ENCODE data around the gene GATA1.

Gene GATA1

GRCh38 chrX:48786341-48786800 is at the start of gene GATA1:
TSS of gene GATA1 (plus strand) at chrX:48786590. CDS start at chrX:48791110, 4,520 bp downstream.
- no peak for DNase-seq

GRCh38 chrX:48736878-48737212 is 49.5 kb upstream of the GATA1 start:
- DNase-seq, result no peak

DNA sequence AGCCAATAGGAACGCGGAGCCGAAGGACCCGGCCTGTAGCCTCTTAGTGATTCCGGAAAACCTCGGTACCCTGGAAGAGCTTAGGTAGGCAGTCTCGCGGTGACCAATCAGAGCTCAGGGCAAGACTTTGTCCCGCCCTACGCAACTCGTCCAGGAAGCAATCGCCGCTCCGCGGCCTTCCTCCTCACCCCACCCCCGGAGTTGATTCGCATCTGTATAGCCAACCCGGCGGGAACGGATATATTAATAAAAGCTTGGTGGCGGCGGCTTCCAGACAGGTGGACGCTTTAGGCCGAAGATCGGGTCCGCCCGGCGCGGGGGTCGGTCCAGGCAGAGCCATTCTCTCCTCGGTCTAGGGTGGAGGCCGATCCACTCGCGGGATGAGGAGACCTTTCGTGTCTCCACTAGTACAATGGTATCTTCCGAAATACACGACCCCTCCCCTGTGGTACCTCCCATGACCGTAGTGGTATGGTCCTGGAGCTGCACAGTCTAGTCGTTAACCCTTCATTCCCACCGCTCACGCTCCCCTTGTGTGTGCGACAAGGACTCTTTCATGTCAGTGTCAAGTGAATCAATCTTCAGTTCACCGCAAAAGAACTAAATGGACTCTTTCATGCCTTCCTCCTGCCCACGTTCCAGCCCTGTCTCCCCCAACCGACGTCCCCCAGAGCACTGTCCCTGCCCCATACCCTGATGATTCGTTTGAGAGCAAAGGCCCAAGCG is 49.0 kb upstream of the GATA1 start:
- DNase-seq, result peak; percentile 96 to 99

- no peak for DNase-seq
Observed at GRCh38 chrX:48737940-48738339, 48.5 kb upstream of the GATA1 start.

DNA sequence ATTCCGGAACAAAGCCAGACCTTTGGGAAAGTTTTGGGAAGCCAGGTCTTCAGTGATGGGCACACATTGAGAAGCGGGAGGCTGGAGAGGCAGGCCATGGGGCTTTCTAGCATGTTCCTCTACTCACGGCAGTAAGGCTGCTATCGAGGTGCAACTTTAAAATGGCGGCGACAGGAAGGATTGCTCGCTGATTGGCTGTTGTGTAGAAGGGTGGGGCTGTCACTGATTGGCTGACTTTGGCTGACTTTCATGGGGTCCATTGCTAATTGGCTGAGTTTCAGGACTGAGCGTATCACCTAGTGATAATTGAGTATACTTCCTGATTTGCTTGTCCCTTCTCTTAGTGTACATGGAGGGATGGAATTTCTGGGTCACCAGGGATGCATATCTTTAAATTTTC is 44.6 kb upstream of the GATA1 start:
- DNase-seq, result no peak

GRCh38 chrX:48745222-48745621 is 41.2 kb upstream of the GATA1 start:
- DNase-seq, result no peak

DNA sequence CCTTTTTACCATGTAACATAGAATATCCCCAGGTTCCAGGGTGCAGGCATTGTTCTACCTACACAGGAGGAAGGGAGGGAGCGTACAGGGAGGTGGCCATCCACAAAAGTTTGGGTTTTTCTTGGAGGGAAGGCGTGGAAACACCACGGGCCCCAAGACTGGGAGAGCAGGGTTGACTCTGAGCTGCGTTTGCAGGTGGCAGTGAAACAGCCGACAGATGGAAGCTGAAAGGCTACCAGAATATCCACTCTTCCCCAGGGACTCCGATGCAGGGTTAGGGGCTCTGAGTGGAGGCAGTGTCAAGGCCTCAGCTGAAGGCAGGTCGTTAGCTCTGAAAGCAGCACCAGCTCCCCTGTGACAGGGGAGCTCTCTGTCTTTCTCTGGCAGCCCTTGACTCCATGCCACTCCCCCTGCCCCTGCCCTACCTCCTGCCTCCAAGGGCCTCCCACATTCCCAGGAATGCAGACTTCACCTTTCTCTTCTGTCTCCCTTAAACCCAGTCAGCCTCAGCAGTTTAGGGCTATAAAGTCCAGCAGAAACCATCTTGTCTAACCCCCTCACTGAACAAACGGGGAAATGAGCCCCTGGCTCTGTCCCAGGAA is 38.9 kb upstream of the GATA1 start:
- DNase-seq, result no peak

- DNase-seq, result no peak
Observed at GRCh38 chrX:48749182-48749581, 37.2 kb upstream of the GATA1 start.

- no peak for DNase-seq
Observed at GRCh38 chrX:48751343-48751742, 35.0 kb upstream of the GATA1 start.

- DNase-seq, result no peak
Observed at GRCh38 chrX:48752498-48752897, 33.9 kb upstream of the GATA1 start.

DNA sequence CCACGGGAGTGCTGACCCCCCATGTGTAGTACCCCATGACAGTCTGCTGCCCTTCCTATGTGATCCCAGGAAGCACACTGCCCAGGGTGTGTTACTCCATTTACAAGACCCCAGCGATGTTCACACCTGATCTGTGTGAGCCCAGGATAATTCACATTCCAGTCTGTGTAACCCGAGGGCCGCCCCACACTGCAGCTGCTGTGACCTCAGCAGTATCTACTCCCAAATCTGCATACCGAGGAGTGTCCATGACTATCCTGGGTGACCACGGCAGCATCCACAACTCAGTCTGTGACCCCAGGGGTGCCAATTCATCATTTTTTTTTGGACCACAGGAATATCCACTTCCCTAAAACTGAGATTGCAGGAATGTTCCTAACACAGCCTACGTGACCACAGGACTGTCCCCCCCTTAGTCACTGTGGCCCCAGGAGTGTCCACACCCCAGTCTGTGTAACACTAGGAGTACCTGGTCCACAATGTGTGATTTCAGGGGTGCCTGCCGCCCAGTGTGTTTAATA is 32.6 kb upstream of the GATA1 start:
- DNase-seq, result no peak

DNA sequence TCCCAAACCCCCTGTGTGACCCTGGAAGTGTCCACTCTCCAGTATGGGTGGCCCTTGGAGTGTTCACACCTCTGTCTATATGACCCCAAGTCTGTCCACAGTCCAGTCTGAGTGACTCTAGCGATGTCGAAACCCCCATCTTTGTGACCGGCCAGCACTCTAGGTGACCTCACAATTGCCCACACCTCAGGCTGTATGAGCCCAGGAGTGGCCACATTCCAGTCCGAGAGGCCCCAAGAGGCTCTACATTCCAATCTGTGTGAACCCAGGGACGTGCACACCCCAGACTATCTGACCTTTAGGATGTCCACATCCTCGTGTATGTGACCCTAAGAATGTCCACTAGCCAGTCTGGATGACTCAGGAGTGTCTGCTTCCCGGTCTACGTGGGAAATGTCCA is 32.2 kb upstream of the GATA1 start:
- no peak for DNase-seq

GRCh38 chrX:48761674-48762471 is 24.5 kb upstream of the GATA1 start, which contains the start of gene GLOD5:
TSS of gene GLOD5 (plus strand) at chrX:48761747. CDS start at chrX:48761791, 44 bp downstream.
- DNase-seq, result peak; percentile 62 to 65

DNA sequence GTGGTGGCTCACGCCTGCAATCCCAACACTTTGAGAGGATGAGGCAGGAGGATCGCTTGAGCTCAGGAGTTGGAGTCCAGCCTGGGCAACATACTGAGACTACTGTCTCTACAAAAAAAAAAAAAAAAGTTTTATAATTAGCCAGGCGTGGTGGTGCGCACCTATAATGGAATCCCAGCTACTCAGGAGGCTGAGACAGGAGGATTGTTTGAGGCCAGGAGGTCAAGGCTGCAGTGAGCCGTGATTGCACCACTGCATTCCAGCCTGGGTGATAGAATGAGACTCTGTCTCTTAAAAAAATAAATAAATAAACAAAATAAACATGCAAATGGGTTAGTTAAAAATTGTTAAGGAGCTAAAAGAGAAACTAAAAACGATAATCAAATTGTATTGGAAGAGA is 17.2 kb upstream of the GATA1 start:
- no peak for DNase-seq

- DNase-seq, result no peak
Observed at GRCh38 chrX:48770296-48770695, 16.1 kb upstream of the GATA1 start.

GRCh38 chrX:48772602-48773001 is 13.8 kb upstream of the GATA1 start:
- DNase-seq, result no peak

DNA sequence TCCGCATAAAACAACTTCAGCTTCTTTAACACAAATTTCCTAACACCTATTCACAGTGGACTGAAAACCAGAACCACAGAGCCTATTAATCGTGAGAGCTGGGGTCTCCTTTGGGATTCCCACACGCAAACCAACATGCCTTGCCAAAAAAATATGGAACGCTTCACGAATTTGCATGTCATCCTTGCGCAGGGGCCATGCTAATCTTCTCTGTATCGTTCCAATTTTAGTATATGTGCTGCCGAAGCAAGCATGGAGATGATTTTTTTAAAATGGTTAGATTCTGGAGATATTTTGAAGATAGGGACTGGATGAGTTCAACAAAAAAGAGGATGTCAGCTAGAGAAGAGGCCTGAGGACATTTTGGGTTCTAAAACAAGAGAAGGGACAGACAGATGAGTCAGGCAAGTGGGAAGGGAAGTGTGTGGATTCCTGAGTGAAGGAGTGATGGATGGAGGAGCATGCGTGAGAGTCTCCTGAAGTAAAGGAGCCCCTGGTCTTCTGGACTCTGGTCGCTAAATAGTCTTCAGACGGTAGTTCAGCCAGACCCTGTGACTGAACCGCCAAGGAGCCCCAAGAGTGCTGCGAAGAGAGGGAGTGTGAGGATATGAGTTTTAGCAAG is 9.5 kb upstream of the GATA1 start:
- DNase-seq, result no peak

DNA sequence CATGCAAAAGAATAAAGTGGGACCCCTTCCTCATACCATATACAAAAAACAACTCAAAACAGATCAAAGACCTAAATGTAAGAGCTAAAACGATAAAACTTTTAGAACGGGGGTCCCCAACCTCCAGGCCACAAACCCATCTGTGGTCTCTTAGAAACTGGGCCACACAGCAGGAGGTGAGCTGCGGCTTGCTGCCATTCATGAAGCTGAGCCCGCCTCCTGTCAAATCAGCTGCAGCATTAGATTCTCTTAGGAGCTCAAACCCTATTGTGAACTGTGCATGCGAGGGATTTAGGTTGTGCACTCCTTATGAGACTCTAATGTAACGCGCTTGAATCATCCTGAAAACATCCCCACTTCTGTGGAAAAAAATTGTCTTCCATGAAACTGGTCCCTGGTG is 7.0 kb upstream of the GATA1 start:
- DNase-seq, result no peak

DNA sequence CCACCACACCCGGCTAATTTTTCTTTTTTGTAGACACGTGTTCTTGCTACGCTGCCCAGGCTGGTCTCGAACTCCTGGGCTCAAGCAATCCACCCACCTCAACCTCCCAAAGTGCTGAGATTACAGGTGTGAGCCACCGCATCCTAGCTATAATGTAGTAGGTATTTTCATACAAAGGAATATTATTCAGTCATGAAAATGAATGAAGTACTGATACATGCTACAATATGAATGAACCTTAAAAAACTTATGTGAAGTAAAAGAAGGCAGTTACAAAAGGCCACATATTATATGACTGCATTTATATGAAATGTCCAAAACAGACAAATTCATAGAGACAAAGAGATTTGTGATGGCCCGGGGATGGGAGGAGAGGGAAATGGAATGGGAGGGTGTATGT is 4.7 kb upstream of the GATA1 start:
- no peak for DNase-seq

DNA sequence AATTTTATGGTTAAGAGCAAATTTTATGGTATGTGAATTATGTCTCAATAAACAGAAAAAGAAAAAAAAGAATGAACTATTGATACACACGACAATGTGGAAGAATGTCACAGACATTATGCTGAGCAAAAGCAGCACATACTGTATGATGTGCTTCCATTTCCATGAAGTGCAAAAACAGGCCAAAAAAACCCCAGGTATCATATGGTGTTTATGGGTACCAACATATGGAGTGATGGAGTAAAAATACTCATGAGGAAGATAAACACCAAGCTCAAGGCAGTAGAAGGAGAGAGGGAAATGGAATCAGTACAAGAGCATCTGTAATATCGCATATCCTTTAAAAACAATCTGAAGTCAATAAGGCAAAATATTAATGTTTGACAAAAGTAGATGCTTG is 4.2 kb upstream of the GATA1 start:
- DNase-seq, result no peak

GRCh38 chrX:48782795-48783194 is 3.6 kb upstream of the GATA1 start:
- no peak for DNase-seq

- DNase-seq, result no peak
Observed at GRCh38 chrX:48784726-48785125, 1.7 kb upstream of the GATA1 start.

DNA sequence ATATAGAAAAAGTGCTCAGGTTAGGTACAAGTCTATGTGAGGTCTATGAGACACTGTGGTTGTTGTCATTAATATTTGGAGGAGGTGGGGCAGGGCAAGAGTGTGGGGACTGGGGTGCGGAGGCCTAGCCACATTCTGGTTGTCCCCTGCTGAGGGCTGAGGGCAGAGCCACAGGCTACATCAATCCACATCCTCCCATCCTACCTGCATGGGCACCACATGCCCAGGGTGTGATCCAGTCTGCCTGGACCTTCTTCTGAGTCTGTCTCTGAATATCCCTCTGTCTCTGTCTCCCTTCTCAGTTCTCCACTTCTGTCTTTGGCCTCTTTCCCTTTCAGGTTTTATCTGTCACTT is 1.2 kb upstream of the GATA1 start:
- DNase-seq, result no peak
